ENCODE measurements around the gene SELENOH.

GRCh38 chr11:57729479-57729878, 11.8 kb upstream of the SELENOH start:
- TF ChIP-seq, protein P1, sequence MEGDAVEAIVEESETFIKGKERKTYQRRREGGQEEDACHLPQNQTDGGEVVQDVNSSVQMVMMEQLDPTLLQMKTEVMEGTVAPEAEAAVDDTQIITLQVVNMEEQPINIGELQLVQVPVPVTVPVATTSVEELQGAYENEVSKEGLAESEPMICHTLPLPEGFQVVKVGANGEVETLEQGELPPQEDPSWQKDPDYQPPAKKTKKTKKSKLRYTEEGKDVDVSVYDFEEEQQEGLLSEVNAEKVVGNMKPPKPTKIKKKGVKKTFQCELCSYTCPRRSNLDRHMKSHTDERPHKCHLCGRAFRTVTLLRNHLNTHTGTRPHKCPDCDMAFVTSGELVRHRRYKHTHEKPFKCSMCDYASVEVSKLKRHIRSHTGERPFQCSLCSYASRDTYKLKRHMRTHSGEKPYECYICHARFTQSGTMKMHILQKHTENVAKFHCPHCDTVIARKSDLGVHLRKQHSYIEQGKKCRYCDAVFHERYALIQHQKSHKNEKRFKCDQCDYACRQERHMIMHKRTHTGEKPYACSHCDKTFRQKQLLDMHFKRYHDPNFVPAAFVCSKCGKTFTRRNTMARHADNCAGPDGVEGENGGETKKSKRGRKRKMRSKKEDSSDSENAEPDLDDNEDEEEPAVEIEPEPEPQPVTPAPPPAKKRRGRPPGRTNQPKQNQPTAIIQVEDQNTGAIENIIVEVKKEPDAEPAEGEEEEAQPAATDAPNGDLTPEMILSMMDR (IDR thresholded peaks at IDR 0.05): no peak
- no peak for TF ChIP-seq POLR2A (IDR thresholded peaks at IDR 0.05)

Data from lower leg skin (tissue), 3 donors.